Measurements from ENCODE around the gene NOX3.

DNA sequence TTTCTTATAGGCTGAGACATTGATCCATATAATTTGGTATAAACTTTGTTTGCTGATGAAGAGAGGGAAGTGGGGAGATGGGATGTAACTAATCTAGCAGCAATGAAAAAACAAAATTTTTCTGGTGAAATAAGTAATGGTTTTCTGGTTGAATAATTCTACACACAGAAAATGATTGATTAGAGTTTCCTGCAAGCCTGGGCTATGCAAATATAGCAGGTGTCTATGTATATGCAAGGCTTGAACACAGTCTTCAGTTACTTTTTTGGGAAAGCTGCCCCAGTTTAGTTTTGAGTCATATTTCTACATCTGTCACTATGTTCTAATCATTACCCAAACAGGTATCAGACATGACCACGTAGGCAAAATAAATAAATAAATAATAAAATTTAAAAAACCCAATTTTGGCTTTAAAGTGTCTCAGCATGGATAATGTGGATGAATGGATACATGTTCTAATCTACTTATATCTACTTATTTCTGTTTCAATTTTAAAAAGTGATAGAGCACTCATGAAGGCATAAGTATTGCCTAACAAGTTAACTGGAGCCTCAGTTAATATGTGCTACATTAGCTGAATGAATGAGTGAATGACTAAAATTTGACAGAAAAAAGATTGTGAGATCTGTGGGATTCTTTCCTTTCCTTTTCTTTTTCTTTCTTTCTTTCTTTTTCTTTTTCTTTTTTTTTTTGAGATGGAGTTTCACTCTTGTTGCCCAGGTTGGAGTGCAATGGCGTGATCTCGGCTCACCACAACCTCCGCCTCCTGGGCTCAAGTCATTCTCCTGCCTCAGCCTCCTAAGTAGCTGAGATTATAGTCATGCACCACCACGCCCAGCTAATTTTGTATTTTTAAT is 104.1 kb downstream of the NOX3 start:
- TF ChIP-seq, protein P1, sequence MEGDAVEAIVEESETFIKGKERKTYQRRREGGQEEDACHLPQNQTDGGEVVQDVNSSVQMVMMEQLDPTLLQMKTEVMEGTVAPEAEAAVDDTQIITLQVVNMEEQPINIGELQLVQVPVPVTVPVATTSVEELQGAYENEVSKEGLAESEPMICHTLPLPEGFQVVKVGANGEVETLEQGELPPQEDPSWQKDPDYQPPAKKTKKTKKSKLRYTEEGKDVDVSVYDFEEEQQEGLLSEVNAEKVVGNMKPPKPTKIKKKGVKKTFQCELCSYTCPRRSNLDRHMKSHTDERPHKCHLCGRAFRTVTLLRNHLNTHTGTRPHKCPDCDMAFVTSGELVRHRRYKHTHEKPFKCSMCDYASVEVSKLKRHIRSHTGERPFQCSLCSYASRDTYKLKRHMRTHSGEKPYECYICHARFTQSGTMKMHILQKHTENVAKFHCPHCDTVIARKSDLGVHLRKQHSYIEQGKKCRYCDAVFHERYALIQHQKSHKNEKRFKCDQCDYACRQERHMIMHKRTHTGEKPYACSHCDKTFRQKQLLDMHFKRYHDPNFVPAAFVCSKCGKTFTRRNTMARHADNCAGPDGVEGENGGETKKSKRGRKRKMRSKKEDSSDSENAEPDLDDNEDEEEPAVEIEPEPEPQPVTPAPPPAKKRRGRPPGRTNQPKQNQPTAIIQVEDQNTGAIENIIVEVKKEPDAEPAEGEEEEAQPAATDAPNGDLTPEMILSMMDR (IDR thresholded peaks at IDR 0.05), result no peak
- no peak for TF ChIP-seq EZH2 (IDR thresholded peaks at IDR 0.05; ENCODE audit: borderline replicate concordance, insufficient read depth, low read depth, low read length, poor library complexity, severe bottlenecking)

All from B cell (primary cell).